K562 (cell line): ENCODE measurements around the gene HMGN1. TPM values are rescaled to one million over a fixed set of nuclear protein-coding genes. Genes with fewer than 3 reads are reported as not detected.

ENCODE experiments used
- ADNP ChIP-seq: fragments of 200-800 bp; sonication (Bioruptor generic); IDR thresholded peaks from 2 replicates; pipeline ENCODE4 v1.6.1; 2016; ENCODE audit warnings: missing genetic modification characterization, missing compliant biosample characterization
- BDP1 ChIP-seq: IDR thresholded peaks from 3 replicates; pipeline ENCODE4 v1.6.1; 2011; ENCODE audit not compliant: insufficient read length, insufficient read depth
- BHLHE40 ChIP-seq: IDR thresholded peaks from 2 replicates; pipeline ENCODE4 v1.6.1; 2011; ENCODE audit warnings: low read length, improper control_type of control experiment
- DDX20 ChIP-seq: fragments of 450-650 bp; IDR thresholded peaks from 2 replicates; pipeline ENCODE4 v1.6.1; 2016; ENCODE audit warnings: missing genetic modification characterization, low read depth, mild to moderate bottlenecking, missing compliant biosample characterization, moderate library complexity
- FOXP4 ChIP-seq: sonication (generic); formaldehyde crosslinking; IDR thresholded peaks from 2 replicates; pipeline ENCODE4 v1.8.0; 2022; ENCODE audit warnings: mild to moderate bottlenecking, missing genetic modification reagents, borderline replicate concordance
- GATAD2B ChIP-seq: fragments of 450-650 bp; IDR thresholded peaks from 2 replicates; pipeline ENCODE4 v1.6.1; 2017; ENCODE audit warnings: mild to moderate bottlenecking, borderline replicate concordance
- GTF2B ChIP-seq: IDR thresholded peaks from 2 replicates; pipeline ENCODE4 v1.6.1; 2011; ENCODE audit not compliant: insufficient read length; ENCODE audit errors: extremely low read depth
- HCFC1 ChIP-seq: IDR thresholded peaks from 2 replicates; pipeline ENCODE4 v1.6.1; 2012; ENCODE audit warnings: low read depth, low read length, improper control_type of control experiment
- HDAC1 ChIP-seq, 2 experiments: fragments of 450-650 bp; IDR thresholded peaks; 2 replicates each; pipeline ENCODE4 v1.6.1; 2016 to 2017; ENCODE audit warnings: inconsistent platforms in 1 of 2, mild to moderate bottlenecking in 1 of 2, moderate library complexity in 1 of 2
- KAT7 ChIP-seq: sonication (generic); formaldehyde crosslinking; IDR thresholded peaks from 2 replicates; pipeline ENCODE4 v1.8.0; 2022; ENCODE audit warnings: missing genetic modification reagents, mild to moderate bottlenecking, borderline replicate concordance
- MAX ChIP-seq: sonication (generic); formaldehyde crosslinking; IDR thresholded peaks from 2 replicates; pipeline ENCODE4 v1.9.0; 2022; ENCODE audit warnings: mild to moderate bottlenecking, missing genetic modification reagents
- MEIS2 ChIP-seq: fragments of 450-650 bp; IDR thresholded peaks from 2 replicates; pipeline ENCODE4 v1.6.1; 2014; ENCODE audit warnings: mild to moderate bottlenecking; ENCODE audit not compliant: partially characterized antibody
- MYNN ChIP-seq, 2 experiments: sonication (generic); formaldehyde crosslinking in 1 of 2; IDR thresholded peaks; 2 replicates each; pipeline versions ENCODE4 v1.5.0 to v1.6.1; 2016 to 2020; ENCODE audit warnings: antibody characterized with exemption in 1 of 2, missing genetic modification reagents in 1 of 2
- PHF8 ChIP-seq: fragments of 200-600 bp; sonication (generic); IDR thresholded peaks from 2 replicates; pipeline ENCODE4 v1.6.1; 2012; ENCODE audit warnings: mixed run types, mild to moderate bottlenecking, inconsistent platforms, low read length, moderate library complexity, borderline replicate concordance
- PRMT5 ChIP-seq: sonication (generic); formaldehyde crosslinking; IDR thresholded peaks from 2 replicates; pipeline ENCODE4 v1.5.0; 2020; ENCODE audit warnings: missing genetic modification reagents
- RBM39 ChIP-seq: fragments of 200-400 bp; formaldehyde crosslinking; optimal IDR thresholded peaks from 2 replicates; pipeline ENCODE3; 2018; ENCODE audit warnings: low read depth, low read length
- SLC30A9 ChIP-seq: fragments of 250-450 bp; sonication (Bioruptor Pico); IDR thresholded peaks from 2 replicates; pipeline ENCODE4 v1.8.0; 2022; ENCODE audit warnings: mild to moderate bottlenecking, moderate library complexity
- TEAD4 ChIP-seq, 2 experiments: sonication (generic) in 1 of 2; formaldehyde crosslinking in 1 of 2; IDR thresholded peaks; 2 replicates each; pipeline versions ENCODE4 v1.6.1 to v1.8.0; 2012 to 2022; ENCODE audit warnings: borderline replicate concordance in 1 of 2, inconsistent platforms in 1 of 2, low read length in 1 of 2, mild to moderate bottlenecking in 1 of 2, missing genetic modification reagents in 1 of 2
- ZC3H8 ChIP-seq: fragments of 450-650 bp; IDR thresholded peaks from 2 replicates; pipeline ENCODE4 v1.6.1; 2017
- ZNF134 ChIP-seq: fragments of 250-450 bp; sonication (Bioruptor Pico); conservative IDR thresholded peaks from 2 replicates; pipeline ENCODE4 v1.4.0; 2020
- ZNF277 ChIP-seq: fragments of 250-450 bp; sonication (Bioruptor Pico); IDR thresholded peaks from 2 replicates; pipeline ENCODE4 v1.8.0; 2022; ENCODE audit warnings: inconsistent platforms, mild to moderate bottlenecking, moderate library complexity, borderline replicate concordance
- ZNF655 ChIP-seq: fragments of 250-450 bp; sonication (Bioruptor Pico); IDR thresholded peaks from 2 replicates; pipeline ENCODE4 v1.5.0; 2021
- ZNF785 ChIP-seq: fragments of 250-450 bp; sonication (Bioruptor Pico); IDR thresholded peaks from 2 replicates; pipeline ENCODE4 v1.4.0; 2020; ENCODE audit warnings: mild to moderate bottlenecking
- polyA plus RNA-seq, 8 experiments: library from polyadenylated mRNA; depleted of rRNA in 4 of 8; stranded (reverse) in 5 of 8; unstranded in 3 of 8; fragments of >200 nt; fragmentation: Nextera tagmentation in 2 of 8; fragmentation: Illumina TruSeq in 1 of 8; extraction: Ambion mirVana in 2 of 8; extraction: Trizol in 1 of 8; gene quantifications; 2 replicates each; pipeline versions ENCODE4 v1.2.1 to v1.2.3, GENCODE V29; 2011 to 2014; ENCODE audit warnings: inconsistent platforms in 1 of 8, missing spikeins in 1 of 8
- total RNA-seq, 7 experiments: library from RNA; depleted of rRNA in 6 of 7; stranded (reverse); fragments of >200 nt in 6 of 7; fragmentation: Illumina TruSeq in 2 of 7; extraction: Trizol in 2 of 7; gene quantifications; 2 replicates each; pipeline versions ENCODE4 v1.2.1 to v1.2.3, GENCODE V29; 2011 to 2021; ENCODE audit warnings: low replicate concordance in 1 of 7

The HMGN1 gene
- total and polyA plus RNA-seq, 9 of the 15 experiments (the other 6 are each of a cell fraction or from before 2014, with no cell fraction given), result 124 to 626 (median 498) TPM

- TF ChIP-seq ZNF655 (no peak), FOXP4 (CRISPR knock-in tag) (0 out of 2 replicates have a peak, but pooled peaks have one; percentile 23), ZNF277 (CRISPR knock-in tag) (no peak), MYNN (IDR thresholded peaks at IDR 0.05) (0 out of 2 replicates have a peak, but pooled peaks have one; percentile 20), MYNN (CRISPR knock-in tag; IDR thresholded peaks at IDR 0.05) (no peak), SLC30A9 (no peak), BHLHE40 (no peak; the same call in 1 of the 2 replicates), RBM39 (peak; percentile 53), GATAD2B (peak; percentile 72), DDX20 (no peak), ZNF134 (CRISPR knock-in tag) (peak; percentile 32; the same call in 1 of the 2 replicates), MAX (CRISPR knock-in tag) (peak; percentile 97), GTF2B (no peak), PRMT5 (CRISPR knock-in tag) (0 out of 2 replicates have a peak, but pooled peaks have one; percentile 18), BDP1 (no peak), ZNF785 (peak; percentile 59; the same call in 1 of the 2 replicates), MEIS2 (no peak), ZC3H8 (peak; percentile 88; the same call in 1 of the 2 replicates), ADNP (no peak), PHF8 (peak; percentile 91; the same call in 1 of the 2 replicates), TEAD4 (IDR thresholded peaks at IDR 0.05; ENCODE audit: low read length) (peak; percentile 40; the same call in 1 of the 2 replicates), TEAD4 (CRISPR knock-in tag; IDR thresholded peaks at IDR 0.05; ENCODE audit: borderline replicate concordance) (0 out of 2 replicates have a peak, but pooled peaks have one; percentile 31), KAT7 (CRISPR knock-in tag) (peak; percentile 90; the same call in 1 of the 2 replicates), HDAC1 (IDR thresholded peaks at IDR 0.05) (peak in 1 of 2 experiments; percentile 83; a peak in 1 of 4 replicates), HCFC1 (peak; percentile 25)
These were observed 35.2 kb downstream of the HMGN1 start, which contains the start of gene BRWD1 (continued) for GRCh38 chr21:39313571-39314142.
